ENCODE results near the gene PRIMPOL. TPM values are rescaled to one million over a fixed set of nuclear protein-coding genes. Genes with fewer than 3 reads are reported as not detected.

Gene PRIMPOL
- polyA plus RNA-seq, 1 donor, result 47.8 TPM

Other genes with a start within 250 kb of the PRIMPOL start
- gene IRF2, start 175.2 kb upstream of the PRIMPOL start, polyA plus RNA-seq (ENCODE audit: insufficient read length), result 28.9 TPM
- 38.2 TPM for gene CASP3, start 291 bp upstream of the PRIMPOL start, polyA plus RNA-seq (ENCODE audit: insufficient read length)
- gene CENPU, start 84.4 kb downstream of the PRIMPOL start, polyA plus RNA-seq (ENCODE audit: insufficient read length), result 75.4 TPM
- gene ACSL1, start 176.2 kb downstream of the PRIMPOL start, polyA plus RNA-seq (ENCODE audit: insufficient read length), result 57.7 TPM

Measured in left kidney (tissue), 1 donor.